Fibroblast of the aortic adventitia (primary cell): ENCODE measurements around the gene CHCHD10. TPM values are rescaled to one million over a fixed set of nuclear protein-coding genes. Genes with fewer than 3 reads are reported as not detected.

ENCODE experiments used
- DNase-seq: peaks from one replicate; pipeline ENCODE4 v3.0.0-alpha.2; 2010; ENCODE audit warnings: low read depth
- H3K4me3 ChIP-seq: 2 replicates; pipeline ENCODE4 v1.5.1; 2011; ENCODE audit warnings: low read depth, mild to moderate bottlenecking, control low read depth, low read length, moderate library complexity
- CTCF ChIP-seq: IDR thresholded peaks from 2 replicates; pipeline ENCODE4 v1.5.1; 2011; ENCODE audit warnings: mild to moderate bottlenecking, low read length, control low read depth, inconsistent platforms; ENCODE audit not compliant: insufficient read depth
- total RNA-seq: library from RNA; depleted of rRNA; stranded (reverse); fragments of >200 nt; gene quantifications from 2 replicates; pipeline ENCODE4 v1.2.3, GENCODE V29; 2012; ENCODE audit warnings: low replicate concordance

CHCHD10 gene
- total RNA-seq, 1 donor: 2.6 TPM

- DNase-seq: no peak
- H3K4me3 ChIP-seq: no peak overlapping the region
- TF ChIP-seq CTCF: no peak
Observed at GRCh38 chr22:23804781-23805291, 37.1 kb upstream of the CHCHD10 start.

DNA sequence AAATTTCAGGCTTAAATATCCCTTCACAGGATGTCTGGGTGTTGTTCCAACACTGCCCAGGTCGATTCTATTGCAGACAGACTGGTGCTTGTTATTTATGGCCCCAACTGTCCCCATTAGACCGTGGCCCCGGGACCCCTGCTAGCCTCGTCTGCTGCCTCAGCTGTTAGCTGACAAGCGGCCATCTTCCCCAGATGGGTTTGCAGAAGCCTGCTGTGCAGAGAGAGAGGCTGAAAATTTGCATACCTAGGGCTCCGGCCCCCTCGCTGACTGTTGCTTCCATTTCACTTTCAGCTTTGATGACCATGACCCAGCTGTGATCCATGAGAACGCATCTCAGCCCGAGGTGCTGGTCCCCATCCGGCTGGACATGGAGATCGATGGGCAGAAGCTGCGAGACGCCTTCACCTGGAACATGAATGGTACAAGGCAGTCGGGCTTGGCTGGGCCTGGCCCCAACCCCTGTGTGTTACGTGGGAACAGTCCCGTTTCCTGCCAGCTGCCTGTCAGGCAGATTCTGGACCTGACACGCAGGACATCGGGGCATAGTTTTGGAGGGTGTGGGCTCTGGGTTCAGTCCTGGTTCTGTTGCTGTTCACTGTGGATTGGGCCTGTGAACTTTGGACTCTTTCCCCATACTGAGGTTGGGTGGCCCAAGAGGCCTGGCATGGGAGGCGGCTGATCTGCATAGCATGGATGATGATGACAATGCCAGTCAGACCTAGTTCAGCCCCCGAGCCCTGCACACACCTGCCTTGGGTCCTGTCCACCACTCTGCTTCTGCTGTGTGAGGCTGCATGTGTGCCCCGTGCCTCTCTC lies 35.4 kb upstream of the CHCHD10 start:
- no peak overlapping the region for H3K4me3 ChIP-seq
- no peak for DNase-seq
- TF ChIP-seq CTCF: no peak

- H3K4me3 ChIP-seq: no peak overlapping the region
- DNase-seq: no peak
- no peak for TF ChIP-seq CTCF
Observed at GRCh38 chr22:23801886-23802377, 34.2 kb upstream of the CHCHD10 start.

GRCh38 chr22:23801238-23801821 lies 33.6 kb upstream of the CHCHD10 start:
- DNase-seq: no peak
- TF ChIP-seq CTCF: no peak
- H3K4me3 ChIP-seq: no peak overlapping the region

DNA sequence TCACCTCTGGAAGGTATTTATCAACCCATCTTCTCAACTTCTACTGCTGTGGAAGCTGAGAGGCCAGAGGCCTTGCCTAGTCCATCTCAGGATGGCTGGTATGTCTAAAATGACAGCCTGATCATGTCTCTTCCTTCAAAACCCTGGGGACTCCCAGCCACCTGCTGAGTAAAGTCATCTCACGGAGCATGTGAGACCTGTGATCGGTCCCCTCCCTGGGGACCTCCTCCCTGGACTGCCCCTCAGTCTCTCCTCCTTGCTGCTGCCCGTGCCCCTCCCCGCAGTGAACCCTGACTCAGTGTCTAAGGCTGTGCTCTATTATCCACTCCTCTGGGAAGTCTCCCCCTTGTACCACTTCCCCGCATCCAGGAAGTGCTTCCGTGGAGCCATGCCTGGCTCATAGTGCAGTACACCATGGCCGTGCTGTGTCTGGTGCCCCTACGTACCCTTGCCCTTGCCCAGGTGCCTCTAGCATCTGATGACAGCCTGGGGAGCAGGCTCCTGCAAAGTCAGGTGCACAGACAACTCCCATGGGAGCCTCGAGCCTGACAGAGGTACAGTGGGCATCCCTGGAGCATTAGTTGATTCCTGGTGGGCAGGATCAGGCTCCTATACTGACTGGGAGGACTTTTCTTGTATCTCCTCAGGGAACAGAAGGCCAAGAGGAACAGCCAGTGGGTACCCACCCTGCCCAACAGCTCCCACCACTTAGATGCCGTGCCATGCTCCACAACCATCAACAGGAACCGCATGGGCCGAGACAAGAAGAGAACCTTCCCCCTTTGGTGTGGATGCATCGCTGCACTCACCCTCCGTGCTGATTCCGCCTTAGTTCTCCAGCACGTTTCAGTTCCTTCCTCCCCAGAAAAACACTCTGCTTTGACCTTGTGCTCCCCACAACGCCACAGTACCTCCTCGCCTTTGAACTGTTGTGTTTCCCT lies 32.8 kb upstream of the CHCHD10 start:
- no peak overlapping the region for H3K4me3 ChIP-seq
- DNase-seq: no peak
- TF ChIP-seq CTCF: no peak

GRCh38 chr22:23796461-23796860 lies 28.7 kb upstream of the CHCHD10 start:
- TF ChIP-seq CTCF: no peak
- no peak overlapping the region for H3K4me3 ChIP-seq
- DNase-seq: no peak
